LHCN-M2 (cell line): ENCODE measurements around the gene NCAM1. TPM values are rescaled to one million over a fixed set of nuclear protein-coding genes. Genes with fewer than 3 reads are reported as not detected.

ENCODE experiments used
- DNase-seq: peaks from one replicate; pipeline ENCODE4 v3.0.0-alpha.2; 2012; ENCODE audit warnings: low read depth
- total RNA-seq: library from RNA; depleted of rRNA; stranded (reverse); fragments of >200 nt; gene quantifications from 2 replicates; pipeline ENCODE4 v1.2.3, GENCODE V29; 2014

Gene NCAM1
- total RNA-seq, 1 experiment from 2014 or later, result 38.7 TPM

DNA sequence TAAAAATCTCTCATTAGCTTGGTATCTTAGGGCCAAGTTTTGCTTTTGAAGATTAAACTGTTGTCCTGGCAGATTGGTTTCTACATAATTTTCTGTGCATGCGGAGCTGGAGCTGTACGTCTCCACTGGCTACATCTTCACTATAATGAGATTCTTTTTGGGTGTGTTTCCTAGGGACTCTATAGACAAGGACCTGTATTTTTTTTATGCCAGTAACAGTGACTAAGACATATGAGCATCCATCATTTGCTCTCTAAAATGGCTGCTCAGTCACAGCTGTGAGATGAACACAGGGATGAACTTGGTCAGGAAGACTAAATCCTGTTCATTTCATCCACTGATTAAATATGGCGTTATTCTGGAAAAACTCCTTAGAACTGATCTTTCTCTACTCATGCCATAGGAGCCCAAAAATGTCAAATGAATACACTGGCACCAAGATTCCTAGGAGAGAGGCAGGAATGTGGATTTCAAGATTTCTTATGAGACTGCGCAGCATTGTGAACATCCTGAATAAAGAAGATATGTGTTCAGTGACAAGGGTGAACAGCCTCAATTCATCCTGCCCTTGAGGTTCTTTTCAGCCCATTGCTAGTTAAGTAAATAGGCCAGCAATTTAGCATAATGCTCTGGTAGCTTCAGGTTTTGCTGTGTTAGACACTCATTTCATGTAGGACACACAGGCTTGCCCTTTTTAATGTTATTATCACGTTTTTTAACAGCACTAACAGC lies 168.2 kb downstream of the NCAM1 start:
- no peak for DNase-seq

DNA sequence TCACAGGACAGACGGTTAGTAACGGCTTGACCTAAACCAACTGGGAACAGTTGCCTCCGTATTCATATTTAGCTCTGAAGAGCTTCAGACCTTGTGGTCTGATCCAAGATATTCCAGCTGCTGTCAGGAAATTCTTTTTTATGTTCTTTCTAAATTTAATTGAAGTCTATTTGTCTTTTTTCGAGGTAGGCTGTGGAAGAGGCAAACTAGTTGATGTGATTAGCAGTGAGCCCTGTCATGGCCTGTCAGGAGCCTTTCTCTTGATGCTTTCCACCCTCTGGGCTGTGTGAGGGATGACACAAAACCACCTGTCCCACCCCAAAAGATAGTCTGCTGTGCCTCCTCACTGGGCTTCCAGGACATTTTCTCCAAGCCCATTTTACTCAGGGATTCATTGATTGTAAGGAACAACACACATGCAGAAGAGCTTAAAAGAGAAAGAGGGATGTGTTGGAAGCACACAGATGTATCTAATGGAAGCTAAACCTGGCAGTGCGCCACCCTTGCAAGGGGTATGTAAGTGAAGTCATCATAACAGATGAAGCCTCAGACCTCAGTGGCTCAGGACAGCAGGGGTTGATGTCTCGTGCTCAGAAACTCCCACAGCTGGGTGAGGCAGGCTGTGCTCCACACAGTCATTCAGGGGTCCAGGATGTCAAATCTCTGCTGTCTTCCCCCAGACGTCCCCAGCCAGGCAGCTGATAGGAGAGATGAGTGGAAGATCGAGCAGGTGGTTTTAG lies 170.0 kb downstream of the NCAM1 start:
- DNase-seq, result peak; percentile 37

DNA sequence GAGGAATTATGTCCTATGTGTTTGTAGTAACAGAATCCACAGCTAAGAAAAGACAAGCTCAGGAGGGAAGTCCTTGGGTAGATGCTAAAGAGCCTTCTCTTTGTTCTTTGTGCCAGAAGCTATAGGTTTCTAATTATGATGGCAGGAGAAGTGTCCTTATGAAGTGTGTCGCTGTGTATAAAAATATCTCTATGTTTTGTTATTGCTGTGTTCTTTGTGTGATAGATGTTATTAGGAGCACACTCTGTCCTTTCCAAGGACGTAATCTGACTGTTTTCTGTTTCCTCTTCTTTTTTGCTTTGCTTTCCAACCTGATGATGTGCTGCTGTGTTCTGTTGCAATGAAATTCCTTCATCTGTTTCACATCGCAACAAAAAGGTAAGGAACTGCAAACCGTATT lies 171.9 kb downstream of the NCAM1 start:
- DNase-seq, result no peak

DNA sequence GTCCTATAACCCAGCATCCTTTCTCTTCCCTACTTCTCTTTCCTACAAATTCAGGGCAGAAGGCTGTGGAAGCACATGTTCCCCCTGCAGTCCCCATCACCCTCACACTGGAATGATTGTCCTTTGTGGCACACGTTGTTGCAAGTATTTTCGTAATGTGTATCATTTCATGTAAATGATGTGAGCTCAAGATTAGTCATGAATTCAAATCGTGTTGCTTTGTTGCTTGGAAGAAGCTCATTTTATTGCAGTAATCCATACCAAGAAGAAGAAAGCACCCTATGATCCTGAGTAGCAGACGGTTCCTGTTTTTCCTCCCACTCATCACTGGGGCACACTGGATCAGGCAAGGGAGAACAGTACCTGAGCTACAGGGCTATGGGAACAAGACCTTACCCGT lies 173.4 kb downstream of the NCAM1 start:
- no peak for DNase-seq

DNA sequence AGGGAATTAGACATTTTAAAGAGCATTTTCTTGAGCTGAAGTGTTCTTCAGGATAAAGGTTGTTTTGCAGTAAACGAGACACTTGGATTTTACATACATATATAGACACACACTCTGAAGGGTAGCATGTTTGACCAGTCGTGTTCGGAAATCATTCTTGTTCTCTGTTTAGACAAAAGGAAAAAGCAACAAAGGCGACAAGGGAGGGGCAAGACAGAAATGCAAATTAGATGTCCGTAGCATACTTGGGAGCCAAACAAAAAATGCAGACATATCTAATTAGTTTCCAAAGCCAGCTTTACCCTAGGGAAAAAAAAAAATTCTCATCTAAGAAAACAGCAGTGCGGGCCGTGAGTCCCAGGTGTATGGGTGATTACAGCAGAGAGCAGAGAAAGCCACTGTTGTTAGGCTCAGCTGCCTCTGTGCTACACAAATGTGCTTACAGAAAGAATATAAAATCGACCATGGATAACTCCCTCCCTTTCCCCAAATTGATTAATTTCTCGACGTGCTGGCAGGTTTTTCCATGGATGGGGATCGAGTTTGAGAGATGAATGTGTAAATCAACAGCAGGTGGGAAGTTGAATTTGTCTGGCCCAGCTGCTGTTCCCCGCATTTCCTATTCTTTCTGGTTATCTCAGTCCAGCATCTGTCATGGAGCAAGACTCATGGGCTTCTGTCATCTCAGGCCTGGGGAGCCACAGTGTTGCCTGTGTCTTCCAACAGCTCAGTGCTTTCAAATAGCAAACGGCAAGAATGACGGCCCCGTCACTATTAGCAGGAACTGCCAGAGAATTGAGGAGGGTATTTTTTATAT lies 176.7 kb downstream of the NCAM1 start:
- DNase-seq, result no peak

DNA sequence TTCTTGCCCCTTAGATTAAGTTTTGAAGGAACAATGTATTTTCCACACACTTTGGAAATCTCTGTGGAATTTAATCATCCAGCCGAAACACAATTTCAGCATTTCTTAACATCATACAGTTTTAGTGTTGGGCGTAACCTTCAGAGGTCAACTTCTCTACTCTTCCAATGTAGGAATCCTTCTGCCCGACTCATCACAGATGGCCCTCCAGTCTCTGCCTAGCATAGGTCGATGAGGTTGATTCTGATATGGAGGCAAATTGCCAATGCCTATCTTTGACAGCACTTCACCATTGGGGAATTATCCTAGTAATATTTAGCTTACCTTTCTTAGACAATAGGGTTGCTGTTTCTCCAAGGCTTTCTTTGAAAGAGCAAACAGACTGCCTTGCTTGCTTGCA lies 177.5 kb downstream of the NCAM1 start:
- DNase-seq, result no peak

DNA sequence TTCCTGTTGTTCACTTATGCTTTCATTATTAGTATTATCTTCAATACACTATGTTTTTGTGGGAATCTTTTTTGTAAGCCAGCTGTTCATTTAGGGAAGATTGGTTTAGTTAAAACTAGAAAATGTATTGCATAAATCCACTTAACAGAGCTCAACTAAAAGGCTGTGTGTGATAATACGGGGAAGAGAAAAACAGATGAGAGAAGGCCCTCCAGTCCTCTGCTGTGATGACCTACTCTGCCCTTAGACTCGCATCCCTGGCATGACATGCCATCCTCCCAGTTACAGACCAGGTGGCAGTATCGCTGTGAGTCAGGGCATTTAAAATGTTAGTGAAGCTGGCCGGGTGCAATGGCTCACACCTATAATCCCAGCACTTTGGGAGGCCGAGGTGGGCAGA lies 179.8 kb downstream of the NCAM1 start:
- no peak for DNase-seq

DNA sequence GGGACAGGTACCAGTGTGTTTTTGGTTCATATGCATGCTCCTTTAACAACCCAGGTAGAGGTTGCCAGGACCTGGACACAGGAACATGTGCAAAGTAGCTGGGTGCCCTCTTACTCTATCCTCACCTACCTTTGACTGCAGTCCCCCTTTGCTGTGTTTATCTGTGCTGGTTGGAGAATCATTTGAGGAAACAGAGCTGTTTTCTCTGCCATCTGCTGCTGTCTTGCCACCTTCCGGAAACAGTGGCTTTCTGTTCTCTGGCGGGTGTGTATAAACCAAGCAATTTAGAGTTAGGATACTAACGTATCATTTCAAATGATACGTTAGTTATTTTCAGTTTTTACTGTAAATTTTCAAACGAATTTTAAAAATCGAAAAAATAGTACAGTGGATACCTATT lies 181.3 kb downstream of the NCAM1 start:
- no peak for DNase-seq

DNA sequence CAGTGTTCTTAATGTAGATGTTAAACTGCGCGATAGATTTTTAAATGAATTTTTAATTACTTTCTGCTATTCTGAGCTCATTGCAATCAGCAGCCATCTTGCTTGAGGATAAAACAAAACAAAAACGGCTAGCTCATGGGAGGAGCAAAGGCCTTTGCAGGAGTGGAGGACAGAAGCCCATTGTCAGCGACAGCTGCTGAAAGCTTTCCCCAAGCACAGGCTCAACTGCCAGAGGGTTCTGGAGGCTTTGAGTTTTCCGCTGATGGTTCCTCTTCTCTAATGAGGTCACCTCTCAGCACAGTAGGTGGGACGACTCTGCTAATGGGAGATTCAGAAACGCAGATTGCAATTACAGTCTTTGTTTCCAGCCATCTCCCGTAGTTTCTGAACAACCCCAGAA lies 186.0 kb downstream of the NCAM1 start:
- DNase-seq, result peak; percentile 51

DNA sequence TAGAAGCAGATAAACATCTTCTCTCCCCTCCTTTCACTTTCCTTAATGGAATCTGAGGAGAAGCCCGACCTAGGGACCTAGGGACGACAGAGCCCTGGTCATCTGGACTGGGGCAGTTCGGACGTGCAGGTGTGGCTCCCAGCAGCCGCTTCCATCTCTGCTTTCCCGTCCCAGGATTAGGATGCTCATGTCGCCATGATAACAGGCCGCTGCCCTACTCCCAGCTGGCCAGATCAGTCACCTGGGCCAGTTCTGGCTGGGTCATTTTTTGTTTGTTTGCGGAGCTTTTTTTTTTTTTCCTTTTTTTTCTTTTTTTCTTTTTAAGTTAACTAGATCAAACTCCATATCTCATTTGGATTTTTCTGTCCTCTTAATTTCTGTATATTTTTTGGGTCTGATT lies 186.9 kb downstream of the NCAM1 start:
- no peak for DNase-seq

DNA sequence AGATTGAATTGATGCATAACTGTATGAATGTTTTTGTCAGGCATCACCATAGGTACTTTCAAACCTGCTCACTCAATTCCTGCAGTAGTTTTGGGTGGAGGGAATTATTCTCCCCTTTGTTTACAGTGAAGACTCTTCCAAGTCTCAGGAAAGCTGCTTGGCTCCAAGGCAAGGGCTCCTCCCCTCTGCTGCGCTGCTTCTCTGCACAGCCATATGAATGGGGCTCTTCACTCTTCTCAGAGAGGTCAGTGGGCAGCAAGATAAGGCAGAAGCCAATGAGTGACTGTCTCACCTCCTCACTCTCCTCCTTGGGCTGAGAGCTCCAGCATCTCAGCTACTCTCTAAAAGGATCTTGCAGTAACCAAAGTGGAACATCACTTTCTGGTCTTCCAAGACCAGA lies 187.4 kb downstream of the NCAM1 start:
- no peak for DNase-seq

DNA sequence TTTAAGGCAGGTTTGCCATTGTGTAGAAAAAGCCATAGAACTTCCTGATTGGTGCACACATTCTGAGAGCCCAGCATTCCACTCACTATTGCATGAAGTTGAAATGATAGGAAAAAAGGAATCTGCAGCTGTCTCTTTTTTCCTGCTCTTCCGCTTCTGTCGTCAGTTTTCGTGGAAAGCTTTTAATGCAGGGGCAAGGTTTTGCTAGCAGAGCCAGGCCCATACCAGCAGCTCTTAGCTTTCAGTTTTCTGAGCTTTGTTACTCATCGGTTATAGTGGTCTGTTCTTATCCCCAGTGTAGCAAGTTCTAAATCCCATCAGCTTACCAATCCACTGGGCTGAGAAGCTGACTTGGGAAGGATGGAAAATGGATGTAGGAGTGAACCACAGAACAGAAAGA lies 190.3 kb downstream of the NCAM1 start:
- DNase-seq, result no peak

DNA sequence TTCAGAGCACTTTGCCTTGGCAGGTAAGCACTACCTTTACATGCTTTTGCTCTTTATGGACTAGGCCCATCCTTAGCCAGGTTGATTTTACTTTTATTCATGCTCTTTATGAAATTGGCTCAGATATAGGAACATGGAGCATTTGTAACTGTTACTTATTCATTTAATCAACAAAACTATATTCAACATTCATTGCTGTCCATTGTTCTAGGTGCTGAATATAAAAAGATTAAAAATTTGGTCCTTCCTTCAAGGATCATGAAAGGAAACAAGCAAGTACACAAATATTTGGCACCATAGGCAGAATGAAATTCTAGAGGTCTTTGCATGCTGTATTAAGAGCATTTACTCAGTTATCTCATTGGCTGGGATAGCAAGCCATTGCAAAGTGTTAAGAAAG lies 191.3 kb downstream of the NCAM1 start:
- DNase-seq, result no peak

DNA sequence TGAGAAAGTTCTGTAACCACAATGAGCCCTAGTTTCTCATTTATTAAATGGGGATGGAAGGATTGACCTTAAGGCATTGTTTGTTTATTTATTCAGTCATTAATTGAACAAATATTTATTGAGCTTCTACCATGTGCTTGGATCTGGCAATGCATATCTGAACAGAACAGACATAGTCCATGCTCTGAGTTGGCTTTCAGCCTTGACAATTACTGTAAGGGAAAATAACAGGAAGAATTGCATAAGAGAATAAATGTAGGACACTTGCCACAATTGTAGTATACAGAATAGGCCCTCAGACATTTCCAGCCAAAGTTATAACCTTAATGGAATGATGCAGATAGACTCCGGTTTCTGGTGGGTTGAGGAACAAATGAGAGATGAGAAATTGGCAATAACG lies 192.6 kb downstream of the NCAM1 start:
- DNase-seq, result no peak

DNA sequence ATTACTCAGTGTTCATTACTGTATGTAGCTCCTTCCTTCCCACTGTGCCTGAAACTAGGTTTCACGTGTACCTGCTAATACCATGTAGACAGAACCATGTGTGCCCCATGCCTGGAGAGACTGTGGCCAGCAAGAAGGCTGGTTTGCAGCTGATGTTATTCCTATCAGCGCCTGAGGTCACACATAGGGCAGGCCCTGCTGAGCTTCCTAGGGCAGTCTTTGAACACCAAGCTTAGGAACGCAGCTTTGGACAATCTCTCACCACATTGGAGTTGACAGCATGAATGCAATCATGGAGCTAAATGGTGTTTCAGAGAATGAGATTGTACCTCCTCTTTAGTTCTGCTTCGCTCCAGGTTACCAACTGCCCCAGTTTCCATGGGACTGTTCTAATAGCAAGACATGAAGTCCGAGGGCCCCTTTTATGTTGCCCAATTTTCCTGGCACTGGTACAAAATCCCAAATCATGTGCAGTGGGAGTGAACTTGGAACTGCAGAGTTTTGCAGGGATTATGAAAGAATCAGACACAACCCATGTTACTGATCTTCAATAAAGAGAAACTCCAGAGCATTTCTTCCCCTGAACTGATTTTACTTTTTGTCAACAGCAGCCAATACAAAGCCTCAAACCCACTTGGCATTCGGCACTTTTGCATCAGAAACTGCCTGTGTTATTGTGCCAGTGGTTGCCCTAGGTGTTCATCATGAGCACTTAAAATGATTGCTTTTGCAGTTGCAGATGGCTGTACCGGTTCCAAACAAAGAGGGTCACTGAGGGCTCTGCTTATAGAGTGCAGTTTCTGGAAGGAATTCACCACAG lies 199.0 kb downstream of the NCAM1 start:
- no peak for DNase-seq

DNA sequence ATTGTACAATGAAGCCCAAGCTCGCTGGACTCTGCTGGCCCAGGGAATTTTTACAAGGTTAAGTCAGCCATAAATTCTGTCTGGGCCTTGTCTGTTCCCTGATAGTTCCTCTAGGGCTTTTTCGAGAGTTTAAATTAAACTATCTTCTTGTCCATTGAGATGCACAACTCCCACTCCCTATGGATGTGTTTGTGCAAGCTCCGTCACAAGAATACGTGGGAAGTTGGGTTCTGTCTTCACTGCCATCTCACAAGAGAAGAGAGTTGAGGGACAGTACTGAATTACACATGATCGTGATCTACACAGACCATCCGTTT lies 199.5 kb downstream of the NCAM1 start:
- DNase-seq, result no peak

DNA sequence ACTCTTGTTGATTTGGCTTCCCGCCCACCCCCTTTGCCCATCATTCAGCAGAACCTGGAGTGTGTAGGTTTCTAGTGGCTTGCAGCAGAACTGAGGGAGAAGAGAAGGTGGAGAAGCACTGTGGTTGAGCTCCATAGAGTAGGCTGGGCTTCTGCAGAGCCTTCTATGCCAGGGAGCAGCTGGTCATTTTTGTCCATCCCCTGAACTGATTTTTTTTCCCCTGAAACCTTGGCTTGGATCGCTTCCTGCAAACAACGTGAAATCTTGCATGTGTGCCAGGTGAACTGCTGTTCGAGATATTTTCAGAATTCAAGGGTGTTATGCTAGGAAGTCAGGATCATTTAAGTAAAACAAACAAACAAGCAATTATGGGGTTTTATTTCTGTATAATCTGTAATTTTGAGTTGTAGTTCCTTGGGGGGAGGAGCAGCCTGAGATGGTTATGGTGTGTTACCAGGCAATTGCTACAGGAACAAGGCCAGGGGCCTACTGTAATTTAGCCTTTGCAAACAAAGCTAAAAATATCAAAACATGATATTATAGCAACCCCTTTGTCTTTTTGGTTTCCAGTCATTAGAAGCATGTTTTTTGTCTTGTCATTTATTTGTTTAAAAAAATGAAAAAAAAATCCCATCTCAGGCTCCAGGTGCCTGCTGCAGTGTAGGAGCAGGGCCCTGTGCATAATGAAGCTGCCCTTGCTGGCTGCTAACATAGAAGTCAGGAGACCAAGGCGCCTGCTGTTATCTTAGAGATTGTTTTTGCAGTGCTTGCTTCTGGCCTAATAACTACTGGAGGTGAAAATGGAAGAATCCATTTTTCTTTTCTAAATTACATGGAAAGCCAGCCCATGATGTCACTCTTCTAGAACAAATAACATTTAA lies 200.7 kb downstream of the NCAM1 start:
- DNase-seq, result no peak

DNA sequence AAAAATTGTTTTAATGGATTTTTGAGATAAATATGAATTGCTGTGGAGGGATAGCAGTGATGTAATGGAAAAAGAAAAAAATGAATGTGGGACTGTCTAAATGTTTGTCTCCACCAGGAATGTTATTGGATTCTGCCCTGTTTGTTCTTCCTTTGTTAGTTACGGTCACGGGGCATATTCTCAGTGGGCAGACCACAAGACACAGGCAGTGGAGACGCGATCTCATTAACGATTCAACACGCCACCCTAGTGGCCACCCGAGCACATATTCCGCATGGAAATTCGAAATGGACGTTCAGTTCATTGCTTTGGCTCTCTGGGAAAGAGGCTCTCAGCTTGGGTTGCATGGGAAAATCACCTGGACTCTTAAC lies 201.4 kb downstream of the NCAM1 start:
- peak; percentile 62 for DNase-seq

DNA sequence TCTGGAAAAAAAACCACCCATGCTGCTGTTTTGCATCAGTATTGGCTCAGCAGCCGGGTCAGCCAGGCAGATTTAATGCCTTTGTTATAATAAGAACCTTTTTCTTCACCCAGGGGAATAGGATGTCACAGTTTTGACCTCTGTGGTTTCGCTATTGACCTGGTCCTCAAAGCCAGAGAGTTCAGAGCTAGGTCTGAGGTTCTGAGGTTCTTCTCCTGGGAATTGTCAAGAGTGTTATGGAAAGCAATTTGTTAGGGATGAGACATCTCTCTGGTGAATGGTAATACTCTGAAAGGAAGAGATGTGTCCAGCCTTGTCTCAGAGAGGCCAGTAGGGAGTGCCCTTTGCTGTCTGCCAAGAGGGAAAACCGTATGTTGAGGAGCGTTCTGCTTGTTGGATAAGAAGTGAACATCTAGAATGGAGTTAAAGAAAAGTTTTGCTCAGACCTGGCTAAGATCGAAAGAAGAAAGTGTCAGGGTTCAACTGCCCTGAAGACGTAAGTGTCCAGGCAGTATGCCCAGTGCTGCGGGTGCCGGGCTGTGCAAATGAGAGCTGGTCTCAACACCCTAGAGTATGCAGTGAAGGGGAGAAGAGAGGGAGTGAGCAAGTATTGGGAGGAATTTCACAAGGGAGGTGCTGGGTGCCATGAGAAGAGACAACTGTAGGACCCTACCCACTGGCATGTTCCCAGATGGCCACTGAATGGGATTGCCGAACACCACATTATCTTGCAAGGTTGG lies 202.2 kb downstream of the NCAM1 start:
- DNase-seq, result peak; percentile 97

DNA sequence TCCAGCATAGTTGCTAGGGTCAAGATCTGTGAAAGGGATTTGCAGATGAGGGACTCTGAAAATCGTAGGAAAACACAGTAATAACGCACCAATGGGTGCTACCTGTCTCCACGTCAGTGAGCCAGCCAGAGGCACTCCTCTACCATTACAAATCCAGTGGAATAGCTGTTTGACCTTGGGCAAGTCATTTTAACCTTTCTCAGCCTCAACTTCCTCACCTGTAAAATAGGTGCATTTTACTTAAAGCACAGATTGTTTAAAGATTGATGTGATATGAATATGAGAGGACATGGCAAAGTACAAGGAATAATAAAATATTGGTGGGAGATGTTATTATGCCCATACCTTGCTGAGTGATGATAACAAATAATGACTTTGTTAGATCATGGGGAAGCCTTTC lies 205.1 kb downstream of the NCAM1 start:
- no peak for DNase-seq
